Measurements from ENCODE around the gene ELMOD2.

DNA sequence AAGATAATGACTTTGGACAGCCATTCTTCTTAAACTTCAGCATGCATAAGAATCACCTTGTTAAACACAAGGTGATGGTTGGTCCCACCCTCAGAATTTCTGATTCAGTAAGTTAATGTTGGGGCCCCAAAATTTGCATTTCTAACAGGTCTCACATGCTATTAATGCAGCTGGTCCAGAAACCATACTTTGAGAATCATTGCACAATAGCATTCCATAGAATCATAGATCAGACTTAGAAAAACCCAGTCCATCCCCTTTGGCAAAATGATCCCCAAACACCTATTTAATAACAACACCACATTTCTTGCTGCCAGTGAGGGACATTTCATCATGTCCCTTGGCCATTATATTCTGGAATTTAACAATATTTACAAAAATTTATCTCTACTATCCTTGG is 19.7 kb upstream of the ELMOD2 start:
- TF ChIP-seq EP300 (conservative IDR thresholded peaks at IDR 0.05; ENCODE audit: poor library complexity, severe bottlenecking): no peak
- TF ChIP-seq, protein P1, sequence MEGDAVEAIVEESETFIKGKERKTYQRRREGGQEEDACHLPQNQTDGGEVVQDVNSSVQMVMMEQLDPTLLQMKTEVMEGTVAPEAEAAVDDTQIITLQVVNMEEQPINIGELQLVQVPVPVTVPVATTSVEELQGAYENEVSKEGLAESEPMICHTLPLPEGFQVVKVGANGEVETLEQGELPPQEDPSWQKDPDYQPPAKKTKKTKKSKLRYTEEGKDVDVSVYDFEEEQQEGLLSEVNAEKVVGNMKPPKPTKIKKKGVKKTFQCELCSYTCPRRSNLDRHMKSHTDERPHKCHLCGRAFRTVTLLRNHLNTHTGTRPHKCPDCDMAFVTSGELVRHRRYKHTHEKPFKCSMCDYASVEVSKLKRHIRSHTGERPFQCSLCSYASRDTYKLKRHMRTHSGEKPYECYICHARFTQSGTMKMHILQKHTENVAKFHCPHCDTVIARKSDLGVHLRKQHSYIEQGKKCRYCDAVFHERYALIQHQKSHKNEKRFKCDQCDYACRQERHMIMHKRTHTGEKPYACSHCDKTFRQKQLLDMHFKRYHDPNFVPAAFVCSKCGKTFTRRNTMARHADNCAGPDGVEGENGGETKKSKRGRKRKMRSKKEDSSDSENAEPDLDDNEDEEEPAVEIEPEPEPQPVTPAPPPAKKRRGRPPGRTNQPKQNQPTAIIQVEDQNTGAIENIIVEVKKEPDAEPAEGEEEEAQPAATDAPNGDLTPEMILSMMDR (IDR thresholded peaks at IDR 0.05; ENCODE audit: poor library complexity, severe bottlenecking): no peak
- TF ChIP-seq, protein P2, sequence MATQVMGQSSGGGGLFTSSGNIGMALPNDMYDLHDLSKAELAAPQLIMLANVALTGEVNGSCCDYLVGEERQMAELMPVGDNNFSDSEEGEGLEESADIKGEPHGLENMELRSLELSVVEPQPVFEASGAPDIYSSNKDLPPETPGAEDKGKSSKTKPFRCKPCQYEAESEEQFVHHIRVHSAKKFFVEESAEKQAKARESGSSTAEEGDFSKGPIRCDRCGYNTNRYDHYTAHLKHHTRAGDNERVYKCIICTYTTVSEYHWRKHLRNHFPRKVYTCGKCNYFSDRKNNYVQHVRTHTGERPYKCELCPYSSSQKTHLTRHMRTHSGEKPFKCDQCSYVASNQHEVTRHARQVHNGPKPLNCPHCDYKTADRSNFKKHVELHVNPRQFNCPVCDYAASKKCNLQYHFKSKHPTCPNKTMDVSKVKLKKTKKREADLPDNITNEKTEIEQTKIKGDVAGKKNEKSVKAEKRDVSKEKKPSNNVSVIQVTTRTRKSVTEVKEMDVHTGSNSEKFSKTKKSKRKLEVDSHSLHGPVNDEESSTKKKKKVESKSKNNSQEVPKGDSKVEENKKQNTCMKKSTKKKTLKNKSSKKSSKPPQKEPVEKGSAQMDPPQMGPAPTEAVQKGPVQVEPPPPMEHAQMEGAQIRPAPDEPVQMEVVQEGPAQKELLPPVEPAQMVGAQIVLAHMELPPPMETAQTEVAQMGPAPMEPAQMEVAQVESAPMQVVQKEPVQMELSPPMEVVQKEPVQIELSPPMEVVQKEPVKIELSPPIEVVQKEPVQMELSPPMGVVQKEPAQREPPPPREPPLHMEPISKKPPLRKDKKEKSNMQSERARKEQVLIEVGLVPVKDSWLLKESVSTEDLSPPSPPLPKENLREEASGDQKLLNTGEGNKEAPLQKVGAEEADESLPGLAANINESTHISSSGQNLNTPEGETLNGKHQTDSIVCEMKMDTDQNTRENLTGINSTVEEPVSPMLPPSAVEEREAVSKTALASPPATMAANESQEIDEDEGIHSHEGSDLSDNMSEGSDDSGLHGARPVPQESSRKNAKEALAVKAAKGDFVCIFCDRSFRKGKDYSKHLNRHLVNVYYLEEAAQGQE (IDR thresholded peaks at IDR 0.05; ENCODE audit: borderline replicate concordance): no peak

Data from neural cell (in vitro differentiated cells).